A549 (cell line): ENCODE results near the gene TMOD2. TPM values are rescaled to one million over a fixed set of nuclear protein-coding genes. Genes with fewer than 3 reads are reported as not detected.

ENCODE experiments used
- ATAC-seq, 2 experiments: fragments of 200-7000 bp in 1 of 2; fragments of >200 bp in 1 of 2; cut with Nextera tagmentation in 1 of 2; cut with Tn5 transposase in 1 of 2; 3 replicates each; pipeline versions ENCODE4 v1.8.0 to v1.9.1; 2018 to 2020; ENCODE audit warnings: mild to moderate bottlenecking in 1 of 2, moderate library complexity in 1 of 2
- CTCF ChIA-PET: fragments of 300-600 bp; sonication (Branson Sonifier 250); formaldehyde crosslinking; extraction: SDS; loops from one replicate; lab custom pipeline; 2021; ENCODE audit warnings: antibody characterized with exemption, inconsistent platforms; lab: Yijun Ruan, JAX
- POLR2A ChIA-PET: fragments of 350-600 bp; formaldehyde crosslinking; extraction: SDS; loops from one replicate; lab custom pipeline; 2021; ENCODE audit warnings: antibody characterized with exemption, inconsistent platforms; lab: Yijun Ruan, JAX
- DNase-seq, 2 experiments: peaks; one replicate each; pipeline versions ENCODE4 v3.0.0 to v3.0.0-alpha.2; 2011 to 2016; ENCODE audit warnings: low read depth in 1 of 2, low spot score in 1 of 2
- FAIRE-seq: peaks from 2 replicates; lab custom pipeline; 2011; peaks lifted over from hg19 to GRCh38; lab: Jason Lieb, UNC
- H3K27ac ChIP-seq, 2 experiments: fragments of >200 bp; sonication (Bioruptor Twin); formaldehyde crosslinking; 3 replicates each; pipeline ENCODE4 v1.5.1; 2016 to 2017
- H3K4me1 ChIP-seq: fragments of >200 bp; sonication (Bioruptor Twin); formaldehyde crosslinking; 3 replicates; pipeline ENCODE4 v1.6.1; 2016
- H3K4me2 ChIP-seq: fragments of >200 bp; sonication (Bioruptor Twin); formaldehyde crosslinking; 3 replicates; pipeline ENCODE4 v1.6.1; 2016
- H3K4me3 ChIP-seq: fragments of >200 bp; sonication (Bioruptor Twin); formaldehyde crosslinking; 3 replicates; pipeline ENCODE4 v1.5.1; 2016
- H3K9me3 ChIP-seq: fragments of >200 bp; sonication (Bioruptor Twin); formaldehyde crosslinking; 3 replicates; pipeline ENCODE4 v1.6.1; 2016
- ATOH8 ChIP-seq: fragments of 250-450 bp; sonication (Bioruptor Pico); IDR thresholded peaks from 2 replicates; pipeline ENCODE4 v1.5.0; 2020; ENCODE audit warnings: low read depth, mild to moderate bottlenecking, moderate library complexity
- EHMT2 ChIP-seq: fragments of 200-600 bp; sonication (generic); IDR thresholded peaks from 2 replicates; pipeline ENCODE4 v1.6.1; 2016; ENCODE audit warnings: antibody characterized with exemption, low read depth, mild to moderate bottlenecking, moderate library complexity
- EP300 ChIP-seq, 2 experiments: fragments of >200 bp; sonication (Bioruptor Twin); formaldehyde crosslinking; IDR thresholded peaks; 2 replicates in 1 of 2; 3 replicates in 1 of 2; pipeline ENCODE4 v1.6.1; 2016 to 2017
- FOSB ChIP-seq: fragments of 250-450 bp; sonication (Bioruptor Pico); IDR thresholded peaks from 2 replicates; pipeline ENCODE4 v1.5.0; 2020; ENCODE audit warnings: mild to moderate bottlenecking, moderate library complexity
- FOSL2 ChIP-seq, 2 experiments: fragments of 450-650 bp in 1 of 2; fragments of >200 bp in 1 of 2; sonication (Bioruptor Twin) in 1 of 2; formaldehyde crosslinking; IDR thresholded peaks; 2 replicates each; pipeline versions ENCODE4 v1.5.0 to v1.6.1; 2016 to 2020; ENCODE audit warnings: mild to moderate bottlenecking in 1 of 2, moderate library complexity in 1 of 2
- FOXS1 ChIP-seq: fragments of 250-450 bp; sonication (Bioruptor Pico); IDR thresholded peaks from 2 replicates; pipeline ENCODE4 v1.5.0; 2020; ENCODE audit warnings: mild to moderate bottlenecking, moderate library complexity
- GATA3 ChIP-seq: IDR thresholded peaks from 2 replicates; pipeline ENCODE4 v1.6.1; 2012; ENCODE audit warnings: borderline replicate concordance
- HES2 ChIP-seq: fragments of >200 bp; sonication (Bioruptor Twin); formaldehyde crosslinking; IDR thresholded peaks from 2 replicates; pipeline ENCODE4 v1.6.1; 2016
- HEYL ChIP-seq: fragments of 250-450 bp; sonication (Bioruptor Pico); IDR thresholded peaks from 2 replicates; pipeline ENCODE4 v1.8.0; 2021; ENCODE audit warnings: mild to moderate bottlenecking, moderate library complexity
- HOXB13 ChIP-seq: fragments of 250-450 bp; sonication (Bioruptor Pico); IDR thresholded peaks from 2 replicates; pipeline ENCODE4 v1.5.0; 2020; ENCODE audit warnings: low read depth, mild to moderate bottlenecking, moderate library complexity
- KDM1A ChIP-seq: fragments of 200-600 bp; sonication (generic); IDR thresholded peaks from 2 replicates; pipeline ENCODE4 v1.6.1; 2016; ENCODE audit warnings: low read depth, mild to moderate bottlenecking
- KDM5A ChIP-seq: fragments of 200-600 bp; sonication (generic); IDR thresholded peaks from 2 replicates; pipeline ENCODE4 v1.6.1; 2016; ENCODE audit warnings: antibody characterized with exemption, mild to moderate bottlenecking
- MAFK ChIP-seq: fragments of 450-650 bp; IDR thresholded peaks from 2 replicates; pipeline ENCODE4 v1.6.1; 2014; ENCODE audit not compliant: partially characterized antibody
- MYC ChIP-seq: IDR thresholded peaks from 2 replicates; pipeline ENCODE4 v1.6.1; 2012; ENCODE audit warnings: mild to moderate bottlenecking, inconsistent platforms, low read length, improper control_type of control experiment, borderline replicate concordance
- NPAS2 ChIP-seq: fragments of 250-450 bp; sonication (Bioruptor Pico); IDR thresholded peaks from 2 replicates; pipeline ENCODE4 v1.8.0; 2022; ENCODE audit warnings: mild to moderate bottlenecking, moderate library complexity, borderline replicate concordance
- POLR2AphosphoS2 ChIP-seq: conservative IDR thresholded peaks from 2 replicates; pipeline ENCODE4 v1.6.1; 2012; ENCODE audit warnings: low read length, improper control_type of control experiment, inconsistent platforms
- RAD21 ChIP-seq, 2 experiments: fragments of >200 bp in 1 of 2; sonication (Bioruptor Twin) in 1 of 2; formaldehyde crosslinking in 1 of 2; IDR thresholded peaks in 1 of 2; conservative IDR thresholded peaks in 1 of 2; 2 replicates in 1 of 2; 3 replicates in 1 of 2; pipeline ENCODE4 v1.6.1; 2012 to 2018; ENCODE audit warnings: inconsistent platforms in 1 of 2
- REST ChIP-seq: fragments of 200-600 bp; sonication (generic); IDR thresholded peaks from 2 replicates; pipeline ENCODE4 v1.6.1; 2016; ENCODE audit warnings: antibody characterized with exemption, mild to moderate bottlenecking, moderate library complexity
- SREBF2 ChIP-seq: fragments of 450-650 bp; IDR thresholded peaks from 2 replicates; pipeline ENCODE4 v1.6.1; 2014; ENCODE audit warnings: mild to moderate bottlenecking, moderate library complexity
- ZSCAN20 ChIP-seq: fragments of 250-450 bp; sonication (Bioruptor Pico); IDR thresholded peaks from 2 replicates; pipeline ENCODE4 v1.8.0; 2022; ENCODE audit warnings: mild to moderate bottlenecking, moderate library complexity
- WGBS: methylation state at CpG from one replicate; pipeline ENCODE4 v1.1.6; 2017; ENCODE audit errors: missing lambda C conversion rate; 5-methylcytosine and 5-hydroxymethylcytosine counted together
- polyA plus RNA-seq, 4 experiments: library from polyadenylated mRNA; depleted of rRNA in 3 of 4; stranded (reverse); fragments of >200 nt; fragmentation: RNase III in 1 of 4; extraction: RNeasy Plus Mini Kit Qiagen cat#74134 plus additional on column Dnase treatment in 1 of 4; gene quantifications; 2 replicates in 3 of 4; 3 replicates in 1 of 4; pipeline ENCODE4 v1.2.3, GENCODE V29; 2011 to 2017

The TMOD2 gene
- polyA plus RNA-seq, 2 of the 4 experiments (the other 2 are of a cell fraction), result 2.1 to 2.5 TPM

GRCh38 chr15:51780636-51781035 lies 29.2 kb downstream of the TMOD2 start:
- WGBS, result 16% methylated on average over 1 of the region's 1 CpG
- no peak overlapping the region for H3K27ac ChIP-seq
- no peak for ATAC-seq
- FAIRE-seq, result no peak
- H3K9me3 ChIP-seq, result peaks cover 8% of the 10 kb centered on the region; the same call in 1 of the 3 replicates
- no peak for DNase-seq
- TF ChIP-seq SREBF2 (no peak), HOXB13 (CRISPR knock-in tag) (no peak), MAFK (no peak), FOSL2 (IDR thresholded peaks at IDR 0.05) (no peak), FOSL2 (CRISPR knock-in tag; IDR thresholded peaks at IDR 0.05) (peak; percentile 36), NPAS2 (CRISPR knock-in tag) (no peak), KDM1A (no peak)
- peak overlapping the region; percentile 12; the same call in 1 of the 3 replicates for H3K4me2 ChIP-seq
- POLR2A ChIA-PET, result no interaction called here
- peaks cover 13% of the 10 kb centered on the region; the same call in 2 of the 3 replicates for H3K4me1 ChIP-seq
- no peak overlapping the region for H3K4me3 ChIP-seq
- CTCF ChIA-PET, result interaction anchor here (0.5 to 22.4 kb wide), 6 partner anchors 19 to 174 kb away, joined by 3 to 597 read pairs (median 3); no protein-coding TSS in a partner anchor

GRCh38 chr15:51781506-51781905 lies 30.1 kb downstream of the TMOD2 start:
- FAIRE-seq (no peak), DNase-seq (no peak), ATAC-seq (no peak)
- WGBS, result 41% methylated on average over 2 of the region's 2 CpGs
- POLR2A ChIA-PET, result no interaction called here
- Histone ChIP-seq H3K27ac (no peak overlapping the region), H3K9me3 (peaks cover 14% of the 10 kb centered on the region; the same call in 2 of the 3 replicates), H3K4me2 (no peak overlapping the region), H3K4me3 (no peak overlapping the region), H3K4me1 (peaks cover 11% of the 10 kb centered on the region; the same call in 2 of the 3 replicates)
- CTCF ChIA-PET, result interaction anchor here (0.6 to 22.4 kb wide), 2 partner anchors 12 to 137 kb away, joined by 3 to 597 read pairs; no protein-coding TSS in a partner anchor
- no peak for TF ChIP-seq HES2
- TF ChIP-seq MYC, result no peak
- TF ChIP-seq SREBF2, result no peak
- no peak for TF ChIP-seq EHMT2
- TF ChIP-seq KDM5A, result no peak
- TF ChIP-seq FOSB (CRISPR knock-in tag), result no peak
- TF ChIP-seq NPAS2 (CRISPR knock-in tag), result no peak
- no peak for TF ChIP-seq HEYL
- no peak for TF ChIP-seq EP300 (IDR thresholded peaks at IDR 0.05)
- no peak for TF ChIP-seq POLR2AphosphoS2
- TF ChIP-seq GATA3, result no peak
- no peak for TF ChIP-seq ZSCAN20 (CRISPR knock-in tag)
- no peak for TF ChIP-seq ATOH8 (CRISPR knock-in tag)
- TF ChIP-seq REST, result no peak
- TF ChIP-seq RAD21 (conservative IDR thresholded peaks at IDR 0.05 in 1 of 2, IDR thresholded peaks at IDR 0.05 in 1 of 2), result no peak
- TF ChIP-seq FOXS1 (CRISPR knock-in tag), result no peak
